Astrocyte (in vitro differentiated cells and primary cell): ENCODE measurements around the gene VIP. TPM values are rescaled to one million over a fixed set of nuclear protein-coding genes. Genes with fewer than 3 reads are reported as not detected.
A peak's percentile ranks its signal among the peaks of the same experiment; 100 is the strongest.

Experiments
- DNase-seq: peaks from one replicate; pipeline ENCODE4 v3.0.0-alpha.2; 2010; ENCODE audit warnings: low read depth
- FAIRE-seq: peaks from 2 replicates; lab custom pipeline; 2011; peaks lifted over from hg19 to GRCh38; lab: Jason Lieb, UNC
- H2AFZ ChIP-seq: 2 replicates; pipeline ENCODE4 v1.6.0; 2012; ENCODE audit warnings: low read depth, low read length, inconsistent platforms
- H3K27ac ChIP-seq: 2 replicates; pipeline ENCODE4 v1.5.1; 2011; ENCODE audit warnings: low read depth, low read length, inconsistent platforms
- H3K27me3 ChIP-seq: 2 replicates; pipeline ENCODE4 v1.6.0; 2011; ENCODE audit warnings: low read length, inconsistent platforms; ENCODE audit not compliant: insufficient read depth
- H3K36me3 ChIP-seq: 2 replicates; pipeline ENCODE4 v1.5.1; 2011; ENCODE audit warnings: low read length, inconsistent platforms; ENCODE audit not compliant: insufficient read depth
- H3K4me1 ChIP-seq: 2 replicates; pipeline ENCODE4 v1.5.1; 2011; ENCODE audit warnings: low read length, inconsistent platforms; ENCODE audit not compliant: insufficient read depth
- H3K4me2 ChIP-seq: 2 replicates; pipeline ENCODE4 v1.6.0; 2012; ENCODE audit warnings: low read length, inconsistent platforms
- H3K4me3 ChIP-seq: 2 replicates; pipeline ENCODE4 v1.5.1; 2011; ENCODE audit warnings: low read depth, mild to moderate bottlenecking, low read length, inconsistent platforms; ENCODE audit not compliant: insufficient read depth
- H3K79me2 ChIP-seq: 2 replicates; pipeline ENCODE4 v1.6.0; 2012; ENCODE audit warnings: mild to moderate bottlenecking, low read length, inconsistent platforms; ENCODE audit not compliant: insufficient read depth
- H3K9ac ChIP-seq: 2 replicates; pipeline ENCODE4 v1.6.0; 2012; ENCODE audit warnings: mild to moderate bottlenecking, low read length, inconsistent platforms
- H3K9me3 ChIP-seq: 2 replicates; pipeline ENCODE4 v1.5.1; 2012; ENCODE audit warnings: low read depth, mild to moderate bottlenecking, low read length, inconsistent platforms; ENCODE audit not compliant: insufficient read depth
- H4K20me1 ChIP-seq: 2 replicates; pipeline ENCODE4 v1.6.0; 2012; ENCODE audit warnings: low read length, inconsistent platforms; ENCODE audit not compliant: insufficient read depth
- H3K27ac Mint-ChIP-seq: one replicate; pipeline ENCODE4 v1.8.0; 2021; ENCODE audit warnings: mild to moderate bottlenecking, mixed read lengths; ENCODE audit not compliant: unreplicated experiment
- H3K27me3 Mint-ChIP-seq: one replicate; pipeline ENCODE4 v1.8.0; 2021; ENCODE audit warnings: low read depth, mixed read lengths; ENCODE audit not compliant: unreplicated experiment
- H3K36me3 Mint-ChIP-seq: one replicate; pipeline ENCODE4 v1.8.0; 2021; ENCODE audit warnings: low read depth, mixed read lengths; ENCODE audit not compliant: unreplicated experiment
- H3K4me1 Mint-ChIP-seq: one replicate; pipeline ENCODE4 v1.8.0; 2021; ENCODE audit warnings: low read depth, mixed read lengths; ENCODE audit not compliant: unreplicated experiment
- H3K4me3 Mint-ChIP-seq: one replicate; pipeline ENCODE4 v1.8.0; 2021; ENCODE audit warnings: mild to moderate bottlenecking, moderate library complexity, mixed read lengths; ENCODE audit not compliant: unreplicated experiment
- H3K9me3 Mint-ChIP-seq: one replicate; pipeline ENCODE4 v1.8.0; 2021; ENCODE audit warnings: mild to moderate bottlenecking, mixed read lengths; ENCODE audit not compliant: unreplicated experiment
- EZH2 ChIP-seq: IDR thresholded peaks from 2 replicates; pipeline ENCODE4 v1.6.1; 2012; ENCODE audit warnings: mild to moderate bottlenecking, low read length, inconsistent platforms; ENCODE audit not compliant: insufficient read depth
- total RNA-seq: library from RNA; stranded (reverse); gene quantifications from 2 replicates; pipeline ENCODE4 v1.2.1, GENCODE V29; 2021
- TF ChIP-seq, protein P1 (sequence below): IDR thresholded peaks from 2 replicates; pipeline ENCODE4 v1.5.1; 2011; ENCODE audit warnings: low read depth, mild to moderate bottlenecking, inconsistent platforms, low read length, moderate library complexity; ENCODE audit not compliant: insufficient read depth

VIP gene
- total RNA-seq, 1 donor from 2014 or later = 0.45 TPM

DNA sequence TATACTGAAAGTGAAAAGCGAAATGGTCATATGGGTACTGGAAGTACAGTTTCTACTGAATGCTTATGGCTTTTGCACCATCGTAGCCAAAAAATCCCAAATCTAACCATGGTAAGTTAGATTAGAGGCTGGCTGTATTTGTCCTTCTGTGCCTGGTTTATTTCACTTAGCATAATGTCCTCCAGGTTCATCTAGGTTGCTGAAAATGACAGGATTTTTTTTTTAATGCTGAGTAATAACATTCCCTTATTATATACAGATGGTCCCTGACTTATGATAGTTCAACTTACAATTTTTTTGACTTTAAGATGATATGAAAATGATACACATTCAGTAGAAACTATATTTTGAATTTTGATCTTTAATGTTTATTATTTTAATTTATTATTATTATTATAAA is 45.3 kb upstream of the VIP start:
- Histone ChIP-seq H2AFZ (no peak overlapping the region), H3K27ac (no peak overlapping the region), H3K4me2 (no peak overlapping the region), H4K20me1 (no peaks in the 10 kb centered on the region), H3K4me1 (no peaks in the 10 kb centered on the region), H3K79me2 (no peaks in the 10 kb centered on the region), H3K36me3 (no peaks in the 10 kb centered on the region), H3K4me3 (no peak overlapping the region), H3K27me3 (no peaks in the 10 kb centered on the region), H3K9me3 (no peaks in the 10 kb centered on the region), H3K9ac (no peak overlapping the region)
- TF ChIP-seq, protein P1, sequence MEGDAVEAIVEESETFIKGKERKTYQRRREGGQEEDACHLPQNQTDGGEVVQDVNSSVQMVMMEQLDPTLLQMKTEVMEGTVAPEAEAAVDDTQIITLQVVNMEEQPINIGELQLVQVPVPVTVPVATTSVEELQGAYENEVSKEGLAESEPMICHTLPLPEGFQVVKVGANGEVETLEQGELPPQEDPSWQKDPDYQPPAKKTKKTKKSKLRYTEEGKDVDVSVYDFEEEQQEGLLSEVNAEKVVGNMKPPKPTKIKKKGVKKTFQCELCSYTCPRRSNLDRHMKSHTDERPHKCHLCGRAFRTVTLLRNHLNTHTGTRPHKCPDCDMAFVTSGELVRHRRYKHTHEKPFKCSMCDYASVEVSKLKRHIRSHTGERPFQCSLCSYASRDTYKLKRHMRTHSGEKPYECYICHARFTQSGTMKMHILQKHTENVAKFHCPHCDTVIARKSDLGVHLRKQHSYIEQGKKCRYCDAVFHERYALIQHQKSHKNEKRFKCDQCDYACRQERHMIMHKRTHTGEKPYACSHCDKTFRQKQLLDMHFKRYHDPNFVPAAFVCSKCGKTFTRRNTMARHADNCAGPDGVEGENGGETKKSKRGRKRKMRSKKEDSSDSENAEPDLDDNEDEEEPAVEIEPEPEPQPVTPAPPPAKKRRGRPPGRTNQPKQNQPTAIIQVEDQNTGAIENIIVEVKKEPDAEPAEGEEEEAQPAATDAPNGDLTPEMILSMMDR = no peak
- TF ChIP-seq EZH2 = no peak
- Mint-ChIP-seq H3K9me3 (no peaks in the 10 kb centered on the region), H3K4me3 (no peak overlapping the region), H3K36me3 (no peaks in the 10 kb centered on the region), H3K27me3 (no peaks in the 10 kb centered on the region), H3K27ac (no peak overlapping the region), H3K4me1 (peaks cover 11% of the 10 kb centered on the region)
- FAIRE-seq (no peak), DNase-seq (no peak)

DNA sequence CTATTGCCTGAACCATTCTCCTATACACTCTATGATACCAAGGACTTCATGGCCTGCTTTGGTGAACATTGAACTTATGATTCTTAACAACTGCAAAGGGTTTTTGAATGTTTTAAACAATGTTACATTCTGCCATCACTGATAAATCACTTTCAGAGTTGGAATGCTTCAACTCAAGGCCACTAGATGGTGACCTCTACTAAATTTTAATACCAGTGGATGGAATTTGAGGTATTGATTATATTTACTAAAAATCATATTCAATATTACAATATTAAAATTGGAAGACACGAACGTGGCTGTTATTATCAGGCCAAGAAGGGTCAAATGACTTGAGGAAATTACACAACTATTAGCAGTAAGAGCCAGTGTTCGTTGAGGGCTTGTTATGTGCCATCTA is 34.3 kb upstream of the VIP start:
- no peak overlapping the region for H3K9ac ChIP-seq
- no peak overlapping the region for H2AFZ ChIP-seq
- no peaks in the 10 kb centered on the region for H3K36me3 ChIP-seq
- H3K4me3 ChIP-seq = no peak overlapping the region
- TF ChIP-seq, protein P1 = no peak
- no peak for TF ChIP-seq EZH2
- no peak overlapping the region for H3K27ac ChIP-seq
- no peaks in the 10 kb centered on the region for H3K79me2 ChIP-seq
- no peaks in the 10 kb centered on the region for H3K4me1 ChIP-seq
- Mint-ChIP-seq H3K4me1 (peaks cover 11% of the 10 kb centered on the region), H3K36me3 (no peaks in the 10 kb centered on the region), H3K27ac (no peak overlapping the region), H3K27me3 (no peaks in the 10 kb centered on the region), H3K4me3 (no peak overlapping the region), H3K9me3 (peaks cover 10% of the 10 kb centered on the region)
- DNase-seq (no peak), FAIRE-seq (no peak)
- H3K9me3 ChIP-seq = no peaks in the 10 kb centered on the region
- H3K27me3 ChIP-seq = no peaks in the 10 kb centered on the region
- no peaks in the 10 kb centered on the region for H4K20me1 ChIP-seq
- no peak overlapping the region for H3K4me2 ChIP-seq

DNA sequence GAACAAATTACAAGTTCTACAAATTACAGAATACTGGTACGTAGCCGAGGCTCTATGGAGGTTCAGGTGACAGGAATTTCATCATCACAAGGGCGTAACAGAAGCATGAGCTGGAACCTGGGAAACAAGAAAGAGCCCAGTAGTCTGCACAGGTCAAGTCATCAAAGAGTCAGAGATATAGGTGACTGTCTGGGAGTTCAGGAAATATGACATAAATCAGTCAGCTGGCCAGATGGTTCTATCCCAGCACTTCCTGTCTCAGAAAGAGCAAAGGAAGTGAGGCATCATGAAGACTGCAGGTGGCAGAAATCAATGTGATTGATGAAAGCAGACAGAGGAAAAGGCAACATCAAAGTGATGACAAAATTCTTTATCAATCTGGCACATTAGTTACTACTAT is 29.6 kb upstream of the VIP start:
- H4K20me1 ChIP-seq = no peaks in the 10 kb centered on the region
- H3K4me3 ChIP-seq = no peak overlapping the region
- H3K4me2 ChIP-seq = no peak overlapping the region
- Mint-ChIP-seq H3K4me1 (peaks cover 32% of the 10 kb centered on the region), H3K9me3 (no peaks in the 10 kb centered on the region), H3K4me3 (no peak overlapping the region), H3K27me3 (no peaks in the 10 kb centered on the region), H3K36me3 (no peaks in the 10 kb centered on the region), H3K27ac (no peak overlapping the region)
- H3K9ac ChIP-seq = no peak overlapping the region
- TF ChIP-seq, protein P1 = no peak
- TF ChIP-seq EZH2 = no peak
- H3K9me3 ChIP-seq = no peaks in the 10 kb centered on the region
- H2AFZ ChIP-seq = no peak overlapping the region
- DNase-seq (peak; percentile 27), FAIRE-seq (no peak)
- H3K36me3 ChIP-seq = no peaks in the 10 kb centered on the region
- H3K27me3 ChIP-seq = no peaks in the 10 kb centered on the region
- no peak overlapping the region for H3K27ac ChIP-seq
- H3K79me2 ChIP-seq = no peaks in the 10 kb centered on the region
- no peaks in the 10 kb centered on the region for H3K4me1 ChIP-seq
